T-helper 2 cell treated with Interferon-gamma antibody and Interleukin-4, amounts not matched to agents 5 μg/mL and 100 μg/mL, for 36 hours (primary cell): ENCODE results near the gene MSMO1.

Experiments used
- DNase-seq: peaks from one replicate; pipeline ENCODE4 v3.0.0; 2021; ENCODE audit warnings: low spot score
- H3K27ac Mint-ChIP-seq: one replicate; pipeline ENCODE4 v1.8.0; 2021; ENCODE audit warnings: mild to moderate bottlenecking, mixed read lengths
- H3K27me3 Mint-ChIP-seq: one replicate; pipeline ENCODE4 v1.8.0; 2021; ENCODE audit warnings: low read depth, mixed read lengths
- H3K36me3 Mint-ChIP-seq: one replicate; pipeline ENCODE4 v1.8.0; 2021; ENCODE audit warnings: low read depth, mixed read lengths
- H3K4me1 Mint-ChIP-seq: one replicate; pipeline ENCODE4 v1.8.0; 2021; ENCODE audit warnings: low read depth, mixed read lengths
- H3K4me3 Mint-ChIP-seq: one replicate; pipeline ENCODE4 v1.8.0; 2022; ENCODE audit warnings: mild to moderate bottlenecking, moderate library complexity, mixed read lengths
- H3K9me3 Mint-ChIP-seq: one replicate; pipeline ENCODE4 v1.8.0; 2021; ENCODE audit warnings: mixed read lengths

The MSMO1 gene

DNA sequence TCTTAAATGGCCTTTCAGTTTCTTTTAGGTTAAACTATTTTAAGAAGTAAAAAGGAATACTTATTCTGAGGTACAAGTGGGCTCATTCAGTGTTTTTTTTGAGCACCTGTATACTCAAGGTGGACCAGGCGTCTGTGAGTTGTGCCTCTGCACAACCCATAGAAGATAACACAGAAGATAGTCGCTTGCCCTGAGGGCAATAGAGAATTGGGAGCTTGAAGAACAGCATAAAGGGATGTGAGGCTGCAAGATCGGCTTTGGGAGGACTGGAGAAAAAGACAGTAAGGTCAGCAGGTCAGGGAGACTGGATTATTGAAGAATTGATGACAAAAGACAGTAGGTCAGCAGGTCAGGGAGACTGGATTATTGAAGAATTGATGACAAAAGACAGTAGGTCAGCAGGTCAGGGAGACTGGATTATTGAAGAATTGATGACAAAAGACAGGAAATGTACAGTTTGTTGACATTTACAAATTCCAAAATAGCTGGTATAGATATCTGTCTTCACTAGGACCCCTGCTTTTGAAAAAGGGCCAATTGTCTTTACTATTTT is 54.4 kb downstream of the MSMO1 start:
- Mint-ChIP-seq H3K36me3 (no peaks in the 10 kb centered on the region), H3K9me3 (no peaks in the 10 kb centered on the region), H3K4me3 (no peak overlapping the region), H3K4me1 (no peaks in the 10 kb centered on the region), H3K27ac (no peak overlapping the region), H3K27me3 (peaks cover 72% of the 10 kb centered on the region)
- no peak for DNase-seq

DNA sequence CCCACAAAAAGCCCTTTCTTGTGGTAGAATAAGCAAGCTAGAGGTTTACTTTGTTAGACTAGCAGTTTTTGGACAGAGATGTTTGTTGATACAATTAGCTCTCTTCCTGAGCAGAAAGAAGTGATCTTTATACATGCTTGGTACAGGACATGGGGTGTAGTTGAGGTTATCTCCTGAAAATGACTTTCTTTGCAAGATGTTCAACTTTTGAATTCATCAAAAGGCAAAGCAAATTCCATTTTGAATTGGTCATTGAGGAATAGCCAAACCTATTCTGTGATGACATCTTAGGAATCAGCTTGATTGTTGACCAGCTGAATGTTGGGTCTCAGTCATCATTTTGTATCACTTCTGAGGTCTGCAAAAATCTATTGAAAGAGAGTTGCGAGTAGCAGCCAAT is 55.2 kb downstream of the MSMO1 start:
- Mint-ChIP-seq H3K27ac (no peak overlapping the region), H3K27me3 (peaks cover 66% of the 10 kb centered on the region), H3K9me3 (no peaks in the 10 kb centered on the region), H3K4me1 (no peaks in the 10 kb centered on the region), H3K36me3 (no peaks in the 10 kb centered on the region), H3K4me3 (no peak overlapping the region)
- no peak for DNase-seq

DNA sequence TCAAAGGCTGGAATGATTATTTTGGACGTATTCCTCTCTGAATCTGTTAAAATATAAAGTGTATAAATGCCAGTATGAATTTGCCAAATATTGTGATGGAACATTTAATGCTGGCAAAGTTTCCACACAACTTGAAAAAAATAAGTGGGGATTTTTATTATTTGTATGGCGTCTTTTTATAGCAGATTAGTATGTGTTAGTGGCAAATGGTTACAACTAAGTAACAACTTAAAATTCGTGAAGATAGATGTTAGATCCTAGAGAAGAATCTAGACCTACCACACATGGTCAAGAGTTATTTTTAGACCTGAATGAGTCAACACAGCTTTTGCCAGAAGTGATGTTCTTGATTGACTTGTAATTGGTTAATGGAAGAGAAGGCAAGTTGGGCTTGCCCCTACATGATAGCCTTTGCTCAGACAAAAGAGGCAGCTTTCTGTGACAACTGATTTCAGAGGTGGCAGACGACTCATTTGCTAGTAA is 56.2 kb downstream of the MSMO1 start:
- Mint-ChIP-seq H3K4me3 (no peak overlapping the region), H3K27ac (no peak overlapping the region), H3K36me3 (no peaks in the 10 kb centered on the region), H3K9me3 (no peaks in the 10 kb centered on the region), H3K27me3 (peaks cover 66% of the 10 kb centered on the region), H3K4me1 (no peaks in the 10 kb centered on the region)
- no peak for DNase-seq

DNA sequence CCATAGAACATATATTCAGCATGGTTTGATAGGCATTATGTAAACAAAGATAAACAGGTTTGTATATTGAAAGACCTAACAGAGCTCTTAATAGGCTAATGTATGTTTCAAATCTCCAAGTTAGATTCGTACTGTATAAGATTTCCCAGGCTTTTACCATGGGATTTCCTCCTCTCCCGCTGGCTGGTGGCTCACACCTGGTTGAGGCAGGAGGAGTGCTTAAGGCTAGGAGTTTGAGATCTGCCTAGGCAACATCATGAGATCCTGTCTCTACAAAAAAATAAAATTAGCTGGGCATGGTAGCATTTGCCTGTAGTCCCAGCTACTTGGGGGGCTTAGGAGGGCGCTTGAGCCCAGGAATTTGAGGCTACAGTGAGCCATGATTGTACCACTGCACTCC is 56.7 kb downstream of the MSMO1 start:
- H3K36me3 Mint-ChIP-seq = no peaks in the 10 kb centered on the region
- no peak overlapping the region for H3K4me3 Mint-ChIP-seq
- H3K9me3 Mint-ChIP-seq = no peaks in the 10 kb centered on the region
- no peak overlapping the region for H3K27ac Mint-ChIP-seq
- DNase-seq = no peak
- no peaks in the 10 kb centered on the region for H3K4me1 Mint-ChIP-seq
- H3K27me3 Mint-ChIP-seq = peaks cover 63% of the 10 kb centered on the region

DNA sequence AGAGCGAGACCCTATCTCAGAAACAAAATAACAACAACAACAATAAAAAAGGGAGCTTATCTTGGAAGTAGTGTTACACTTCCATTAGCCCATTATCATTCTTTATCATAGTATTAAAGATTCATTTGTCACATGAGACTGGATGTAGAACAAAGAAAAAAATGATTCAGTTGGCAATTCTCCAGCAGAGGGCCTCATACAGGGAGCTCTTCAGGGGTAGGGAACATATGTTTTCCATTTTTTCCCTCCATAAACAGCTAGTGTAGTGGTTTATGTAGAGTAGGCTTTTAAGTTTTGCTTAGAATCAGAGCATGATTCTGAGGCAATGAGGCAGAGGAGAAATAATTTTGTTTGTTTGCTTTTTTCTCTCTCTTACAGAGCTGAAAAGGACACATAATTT is 57.1 kb downstream of the MSMO1 start:
- Mint-ChIP-seq H3K36me3 (no peaks in the 10 kb centered on the region), H3K4me3 (no peak overlapping the region), H3K9me3 (no peaks in the 10 kb centered on the region), H3K27me3 (peaks cover 61% of the 10 kb centered on the region), H3K27ac (no peak overlapping the region), H3K4me1 (no peaks in the 10 kb centered on the region)
- DNase-seq = no peak

DNA sequence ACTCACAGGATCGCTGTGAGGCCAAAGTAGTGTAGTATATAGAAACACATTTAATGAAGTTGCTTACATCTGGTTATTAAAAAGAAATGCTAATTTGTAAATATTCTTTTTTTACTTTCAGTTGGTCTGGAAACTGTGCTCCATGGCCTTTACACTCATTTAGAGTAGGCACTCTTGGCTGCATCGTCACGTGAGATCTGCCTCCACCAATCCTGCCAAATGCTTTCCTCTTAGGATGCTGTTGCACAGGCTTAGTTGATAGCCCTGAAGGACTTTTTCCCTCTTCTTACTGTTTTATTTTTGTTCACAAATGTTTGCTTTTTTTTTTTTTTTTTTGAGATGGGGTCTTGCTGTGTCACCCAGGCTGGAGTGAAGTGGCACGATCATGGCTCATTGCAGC is 57.7 kb downstream of the MSMO1 start:
- no peak overlapping the region for H3K27ac Mint-ChIP-seq
- H3K4me1 Mint-ChIP-seq = no peaks in the 10 kb centered on the region
- peaks cover 60% of the 10 kb centered on the region for H3K27me3 Mint-ChIP-seq
- DNase-seq = no peak
- H3K36me3 Mint-ChIP-seq = no peaks in the 10 kb centered on the region
- H3K4me3 Mint-ChIP-seq = no peak overlapping the region
- no peaks in the 10 kb centered on the region for H3K9me3 Mint-ChIP-seq

DNA sequence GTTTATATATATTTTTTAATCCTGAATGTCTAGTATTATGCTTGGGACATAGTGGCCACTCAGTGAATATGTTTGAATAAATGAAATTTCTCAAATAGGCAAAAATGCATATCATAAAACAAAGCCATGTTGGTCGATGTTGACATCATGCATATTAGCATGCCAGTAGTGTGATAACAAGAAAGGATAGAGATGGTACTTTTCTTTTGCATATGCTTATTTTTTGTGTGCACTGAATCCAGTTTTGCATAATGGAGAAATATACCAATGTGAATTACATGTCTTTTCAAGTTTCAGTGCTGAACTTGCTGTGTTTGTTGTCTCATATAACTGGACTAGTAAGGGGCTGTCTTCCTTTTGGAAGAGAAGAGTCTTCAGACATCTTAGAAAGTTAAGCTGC is 58.9 kb downstream of the MSMO1 start:
- no peaks in the 10 kb centered on the region for H3K9me3 Mint-ChIP-seq

DNA sequence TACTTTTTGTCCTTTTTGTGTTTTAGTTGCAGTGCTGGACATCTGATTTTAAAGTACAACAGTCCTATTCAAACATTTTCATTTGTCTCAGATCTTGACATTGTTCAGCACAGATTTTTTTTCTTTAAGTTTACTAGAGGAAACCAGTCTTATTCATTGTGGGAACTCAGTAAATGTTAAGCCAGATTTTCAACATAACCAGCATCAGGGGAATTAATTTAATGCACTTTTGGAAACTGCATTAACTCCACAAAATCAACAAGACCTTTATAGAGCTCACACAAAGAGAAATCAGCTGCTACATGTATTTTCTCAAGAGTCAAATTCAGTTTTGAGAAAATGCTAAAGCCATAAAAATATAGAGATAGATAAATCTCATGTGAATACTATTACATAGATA is 61.3 kb downstream of the MSMO1 start:
- Mint-ChIP-seq H3K27me3 (peaks cover 45% of the 10 kb centered on the region), H3K27ac (no peak overlapping the region), H3K36me3 (no peaks in the 10 kb centered on the region), H3K9me3 (no peaks in the 10 kb centered on the region), H3K4me3 (no peak overlapping the region), H3K4me1 (no peaks in the 10 kb centered on the region)
- DNase-seq = no peak

More for the DNA sequence above, 58.9 kb downstream of the MSMO1 start:
- no peak overlapping the region for H3K27ac Mint-ChIP-seq
- no peak for DNase-seq
- no peaks in the 10 kb centered on the region for H3K4me1 Mint-ChIP-seq
- H3K27me3 Mint-ChIP-seq = peaks cover 59% of the 10 kb centered on the region
- no peak overlapping the region for H3K4me3 Mint-ChIP-seq
- no peaks in the 10 kb centered on the region for H3K36me3 Mint-ChIP-seq
